HUES64 (cell line): ENCODE measurements around the gene CELSR1.
"Not testable (repeated sequence)": the region's sequence is repeated elsewhere in the genome, so short reads cannot be mapped to it uniquely, and the experiment has no call there.

ENCODE experiments used
- H3K27ac ChIP-seq: 2 replicates; pipeline ENCODE4 v1.7.0; 2013; ENCODE audit warnings: low read depth, low read length, inconsistent platforms
- H3K27me3 ChIP-seq: 2 replicates; pipeline ENCODE4 v1.6.1; 2013; ENCODE audit warnings: mild to moderate bottlenecking, low read length; ENCODE audit not compliant: insufficient read depth
- H3K36me3 ChIP-seq: 2 replicates; pipeline ENCODE4 v1.6.1; 2013; ENCODE audit warnings: mild to moderate bottlenecking, low read length; ENCODE audit not compliant: insufficient read depth
- H3K4me1 ChIP-seq: 2 replicates; pipeline ENCODE4 v1.6.1; 2013; ENCODE audit warnings: mild to moderate bottlenecking, low read length, moderate library complexity; ENCODE audit not compliant: insufficient read depth
- H3K4me3 ChIP-seq: 2 replicates; pipeline ENCODE4 v1.5.1; 2013; ENCODE audit warnings: mild to moderate bottlenecking, low read length, moderate library complexity
- H3K9ac ChIP-seq: 2 replicates; pipeline ENCODE4 v1.6.1; 2013; ENCODE audit warnings: mild to moderate bottlenecking, low read depth, low read length
- H3K9me3 ChIP-seq: 2 replicates; pipeline ENCODE4 v1.6.1; 2013; ENCODE audit warnings: low read depth, low read length; ENCODE audit not compliant: insufficient read depth
- WGBS: fragments of 150-250, 120-280 bp; methylation state at CpG from one replicate; pipeline ENCODE4 v1.1.7; 2013; ENCODE audit warnings: missing lambda C conversion rate; 5-methylcytosine and 5-hydroxymethylcytosine counted together

Gene CELSR1

GRCh38 chr22:46501265-46501664 lies 36.2 kb downstream of the CELSR1 start:
- H3K4me1 ChIP-seq: peaks cover 30% of the 10 kb centered on the region; the same call in 1 of the 2 replicates
- not testable (repeated sequence) for H3K27ac ChIP-seq, H3K9me3 ChIP-seq, H3K4me3 ChIP-seq, H3K9ac ChIP-seq, H3K27me3 ChIP-seq, H3K36me3 ChIP-seq
- 85% methylated on average over 12 of the region's 12 CpGs for WGBS

GRCh38 chr22:46500201-46500600 lies 37.2 kb downstream of the CELSR1 start:
- Histone ChIP-seq H3K27me3 (no peaks in the 10 kb centered on the region), H3K4me1 (peaks cover 30% of the 10 kb centered on the region; the same call in 1 of the 2 replicates), H3K27ac (peak overlapping the region; percentile 53; the same call in 1 of the 2 replicates), H3K9me3 (no peaks in the 10 kb centered on the region), H3K36me3 (no peaks in the 10 kb centered on the region), H3K9ac (peak overlapping the region; percentile 30; the same call in 1 of the 2 replicates), H3K4me3 (peak overlapping the region; percentile 21)
- 5% methylated on average over 15 of the region's 15 CpGs for WGBS

GRCh38 chr22:46499805-46500189 lies 37.6 kb downstream of the CELSR1 start:
- no peaks in the 10 kb centered on the region for H3K27me3 ChIP-seq
- 40% methylated on average over 12 of the region's 12 CpGs for WGBS
- H3K36me3 ChIP-seq: no peaks in the 10 kb centered on the region
- peak overlapping the region; percentile 21 for H3K4me3 ChIP-seq
- H3K9me3 ChIP-seq: no peaks in the 10 kb centered on the region
- no peak overlapping the region for H3K9ac ChIP-seq
- H3K4me1 ChIP-seq: peaks cover 30% of the 10 kb centered on the region; the same call in 1 of the 2 replicates
- no peak overlapping the region for H3K27ac ChIP-seq

- H3K9ac ChIP-seq: no peak overlapping the region
- no peak overlapping the region for H3K27ac ChIP-seq
- H3K36me3 ChIP-seq: no peaks in the 10 kb centered on the region
- no peaks in the 10 kb centered on the region for H3K4me1 ChIP-seq
- no peaks in the 10 kb centered on the region for H3K9me3 ChIP-seq
- no peaks in the 10 kb centered on the region for H3K27me3 ChIP-seq
- 90% methylated on average over 11 of the region's 11 CpGs for whole genome bisulfite sequencing
- no peak overlapping the region for H3K4me3 ChIP-seq
These were observed 45.5 kb downstream of the CELSR1 start for GRCh38 chr22:46491946-46492345.

- WGBS: 88% methylated on average over 11 of the region's 11 CpGs
These were observed 46.9 kb downstream of the CELSR1 start for GRCh38 chr22:46490538-46490937.

GRCh38 chr22:46486996-46487717 lies 50.3 kb downstream of the CELSR1 start:
- no peaks in the 10 kb centered on the region for H3K27me3 ChIP-seq
- no peak overlapping the region for H3K27ac ChIP-seq
- no peak overlapping the region for H3K9ac ChIP-seq
- no peak overlapping the region for H3K4me3 ChIP-seq
- H3K36me3 ChIP-seq: no peaks in the 10 kb centered on the region
- peaks cover 3% of the 10 kb centered on the region; the same call in 1 of the 2 replicates for H3K9me3 ChIP-seq
- H3K4me1 ChIP-seq: no peaks in the 10 kb centered on the region
- WGBS: 83% methylated on average over 8 of the region's 12 CpGs

More at GRCh38 chr22:46490538-46490937, 46.9 kb downstream of the CELSR1 start:
- H3K9ac ChIP-seq: no peak overlapping the region
- H3K9me3 ChIP-seq: no peaks in the 10 kb centered on the region
- no peaks in the 10 kb centered on the region for H3K27me3 ChIP-seq
- H3K4me3 ChIP-seq: no peak overlapping the region
- H3K27ac ChIP-seq: no peak overlapping the region
- H3K4me1 ChIP-seq: no peaks in the 10 kb centered on the region
- no peaks in the 10 kb centered on the region for H3K36me3 ChIP-seq

GRCh38 chr22:46484861-46485595 lies 52.4 kb downstream of the CELSR1 start:
- no peaks in the 10 kb centered on the region for H3K27me3 ChIP-seq
- WGBS: 74% methylated on average over 15 of the region's 15 CpGs
- no peak overlapping the region for H3K4me3 ChIP-seq
- H3K36me3 ChIP-seq: no peaks in the 10 kb centered on the region
- H3K27ac ChIP-seq: no peak overlapping the region
- H3K4me1 ChIP-seq: no peaks in the 10 kb centered on the region
- peaks cover 3% of the 10 kb centered on the region; the same call in 1 of the 2 replicates for H3K9me3 ChIP-seq
- H3K9ac ChIP-seq: no peak overlapping the region

GRCh38 chr22:46484156-46484860 lies 53.1 kb downstream of the CELSR1 start:
- H3K27ac ChIP-seq: no peak overlapping the region
- H3K27me3 ChIP-seq: no peaks in the 10 kb centered on the region
- no peak overlapping the region for H3K9ac ChIP-seq
- H3K4me1 ChIP-seq: no peaks in the 10 kb centered on the region; the same call in 1 of the 2 replicates
- no peak overlapping the region for H3K4me3 ChIP-seq
- H3K36me3 ChIP-seq: no peaks in the 10 kb centered on the region
- H3K9me3 ChIP-seq: peaks cover 3% of the 10 kb centered on the region; the same call in 1 of the 2 replicates
- WGBS: 83% methylated on average over 16 of the region's 16 CpGs

GRCh38 chr22:46483353-46483752 lies 54.1 kb downstream of the CELSR1 start:
- 86% methylated on average over 4 of the region's 4 CpGs for WGBS
- H3K9ac ChIP-seq: no peak overlapping the region
- H3K36me3 ChIP-seq: no peaks in the 10 kb centered on the region
- H3K4me1 ChIP-seq: peaks cover 3% of the 10 kb centered on the region; the same call in 1 of the 2 replicates
- no peak overlapping the region for H3K4me3 ChIP-seq
- H3K27ac ChIP-seq: no peak overlapping the region
- H3K9me3 ChIP-seq: peaks cover 3% of the 10 kb centered on the region; the same call in 1 of the 2 replicates
- no peaks in the 10 kb centered on the region for H3K27me3 ChIP-seq

- H3K4me3 ChIP-seq: no peak overlapping the region
- H3K9ac ChIP-seq: no peak overlapping the region
- no peak overlapping the region for H3K27ac ChIP-seq
- peaks cover 3% of the 10 kb centered on the region; the same call in 1 of the 2 replicates for H3K9me3 ChIP-seq
- whole genome bisulfite sequencing: 94% methylated on average over 7 of the region's 7 CpGs
- H3K4me1 ChIP-seq: peaks cover 3% of the 10 kb centered on the region; the same call in 1 of the 2 replicates
- no peaks in the 10 kb centered on the region for H3K36me3 ChIP-seq
- no peaks in the 10 kb centered on the region for H3K27me3 ChIP-seq
These were observed 55.3 kb downstream of the CELSR1 start for GRCh38 chr22:46482056-46482675.
